ENCODE measurements around the gene FBXO44. TPM values are rescaled to one million over a fixed set of nuclear protein-coding genes. Genes with fewer than 3 reads are reported as not detected.

Gene FBXO44
- polyA plus RNA-seq, 2 of the 4 experiments (the other 2 are of a cell fraction) = 10.4 to 26.9 TPM

DNA sequence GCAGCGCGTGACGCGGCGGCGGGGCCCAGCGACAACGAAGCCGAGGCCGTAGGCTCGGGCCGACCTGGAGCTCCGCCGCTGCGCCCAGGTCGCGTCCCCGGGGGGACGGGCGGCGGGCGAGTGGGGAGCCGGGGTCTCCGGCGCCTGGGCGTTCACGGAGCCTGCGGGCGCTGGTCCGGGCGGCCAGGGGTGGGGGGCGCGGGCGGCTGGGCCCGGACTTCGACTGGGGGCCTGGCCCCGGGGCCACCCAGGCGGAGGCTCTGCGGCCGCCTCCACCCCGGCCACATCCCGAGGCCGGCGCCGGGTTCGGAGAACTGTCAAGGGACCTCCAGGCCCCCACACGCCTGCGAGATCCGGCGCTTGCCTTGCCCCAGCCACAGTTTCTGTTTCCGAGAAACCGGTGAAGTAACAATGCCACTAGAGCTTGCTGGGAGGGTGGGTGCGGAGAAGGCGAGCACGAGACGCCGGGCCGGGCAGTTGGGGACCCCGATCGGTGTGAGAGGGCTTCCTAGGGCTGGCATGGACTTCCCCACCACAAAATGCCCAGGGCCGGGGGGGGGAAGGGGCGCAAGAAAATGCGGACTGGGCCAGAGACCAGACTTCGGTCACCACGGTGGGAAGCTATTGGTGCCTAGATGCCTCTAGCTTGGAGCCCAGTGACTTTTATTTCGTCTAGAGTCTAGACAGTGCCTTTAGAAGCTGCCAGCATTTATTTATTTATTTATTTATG, 9.8 kb downstream of the FBXO44 start:
- H3K4me1 ChIP-seq = no peaks in the 10 kb centered on the region
- FAIRE-seq (no peak), DNase-seq (ENCODE audit: low read depth in 1 of 2, low spot score in 1 of 2) (no peak), ATAC-seq (peak; percentile 61 to 76)
- WGBS (ENCODE audit: missing lambda C conversion rate) = 27% methylated on average over 6 of the region's 66 CpGs
- H3K4me2 ChIP-seq = peak overlapping the region; percentile 78
- TF ChIP-seq, protein P1, sequence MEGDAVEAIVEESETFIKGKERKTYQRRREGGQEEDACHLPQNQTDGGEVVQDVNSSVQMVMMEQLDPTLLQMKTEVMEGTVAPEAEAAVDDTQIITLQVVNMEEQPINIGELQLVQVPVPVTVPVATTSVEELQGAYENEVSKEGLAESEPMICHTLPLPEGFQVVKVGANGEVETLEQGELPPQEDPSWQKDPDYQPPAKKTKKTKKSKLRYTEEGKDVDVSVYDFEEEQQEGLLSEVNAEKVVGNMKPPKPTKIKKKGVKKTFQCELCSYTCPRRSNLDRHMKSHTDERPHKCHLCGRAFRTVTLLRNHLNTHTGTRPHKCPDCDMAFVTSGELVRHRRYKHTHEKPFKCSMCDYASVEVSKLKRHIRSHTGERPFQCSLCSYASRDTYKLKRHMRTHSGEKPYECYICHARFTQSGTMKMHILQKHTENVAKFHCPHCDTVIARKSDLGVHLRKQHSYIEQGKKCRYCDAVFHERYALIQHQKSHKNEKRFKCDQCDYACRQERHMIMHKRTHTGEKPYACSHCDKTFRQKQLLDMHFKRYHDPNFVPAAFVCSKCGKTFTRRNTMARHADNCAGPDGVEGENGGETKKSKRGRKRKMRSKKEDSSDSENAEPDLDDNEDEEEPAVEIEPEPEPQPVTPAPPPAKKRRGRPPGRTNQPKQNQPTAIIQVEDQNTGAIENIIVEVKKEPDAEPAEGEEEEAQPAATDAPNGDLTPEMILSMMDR (IDR thresholded peaks at IDR 0.05) = peak; percentile 11; the same call in 1 of the 3 replicates
- TF ChIP-seq CBX2 (IDR thresholded peaks at IDR 0.05; ENCODE audit: borderline replicate concordance, low read depth) (no peak), RAD21 (conservative IDR thresholded peaks at IDR 0.05 in 1 of 2, IDR thresholded peaks at IDR 0.05 in 1 of 2) (no peak; a peak in 1 of 5 replicates), EHF (CRISPR knock-in tag; IDR thresholded peaks at IDR 0.05) (no peak), FOSL2 (IDR thresholded peaks at IDR 0.05) (no peak), FOSL2 (CRISPR knock-in tag; IDR thresholded peaks at IDR 0.05) (no peak), NFE2L2 (conservative IDR thresholded peaks at IDR 0.05; ENCODE audit: low read length) (no peak), NR3C1 (IDR thresholded peaks at IDR 0.05) (no peak), PHF8 (IDR thresholded peaks at IDR 0.05; ENCODE audit: borderline replicate concordance, low read depth) (0 out of 2 replicates have a peak, but pooled peaks have one; percentile 25), HEYL (CRISPR knock-in tag; IDR thresholded peaks at IDR 0.05) (no peak), JUN (IDR thresholded peaks at IDR 0.05) (peak in 1 of 2 experiments; percentile 11; a peak in 1 of 5 replicates), RNF2 (IDR thresholded peaks at IDR 0.05; ENCODE audit: borderline replicate concordance, low read depth) (no peak)
- TF ChIP-seq, protein P2, sequence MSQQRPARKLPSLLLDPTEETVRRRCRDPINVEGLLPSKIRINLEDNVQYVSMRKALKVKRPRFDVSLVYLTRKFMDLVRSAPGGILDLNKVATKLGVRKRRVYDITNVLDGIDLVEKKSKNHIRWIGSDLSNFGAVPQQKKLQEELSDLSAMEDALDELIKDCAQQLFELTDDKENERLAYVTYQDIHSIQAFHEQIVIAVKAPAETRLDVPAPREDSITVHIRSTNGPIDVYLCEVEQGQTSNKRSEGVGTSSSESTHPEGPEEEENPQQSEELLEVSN (IDR thresholded peaks at IDR 0.05; ENCODE audit: borderline replicate concordance, low read depth) = no peak
- TF ChIP-seq, protein P3, sequence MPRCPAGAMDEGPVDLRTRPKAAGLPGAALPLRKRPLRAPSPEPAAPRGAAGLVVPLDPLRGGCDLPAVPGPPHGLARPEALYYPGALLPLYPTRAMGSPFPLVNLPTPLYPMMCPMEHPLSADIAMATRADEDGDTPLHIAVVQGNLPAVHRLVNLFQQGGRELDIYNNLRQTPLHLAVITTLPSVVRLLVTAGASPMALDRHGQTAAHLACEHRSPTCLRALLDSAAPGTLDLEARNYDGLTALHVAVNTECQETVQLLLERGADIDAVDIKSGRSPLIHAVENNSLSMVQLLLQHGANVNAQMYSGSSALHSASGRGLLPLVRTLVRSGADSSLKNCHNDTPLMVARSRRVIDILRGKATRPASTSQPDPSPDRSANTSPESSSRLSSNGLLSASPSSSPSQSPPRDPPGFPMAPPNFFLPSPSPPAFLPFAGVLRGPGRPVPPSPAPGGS (IDR thresholded peaks at IDR 0.05) = no peak
- TF ChIP-seq, protein P4, sequence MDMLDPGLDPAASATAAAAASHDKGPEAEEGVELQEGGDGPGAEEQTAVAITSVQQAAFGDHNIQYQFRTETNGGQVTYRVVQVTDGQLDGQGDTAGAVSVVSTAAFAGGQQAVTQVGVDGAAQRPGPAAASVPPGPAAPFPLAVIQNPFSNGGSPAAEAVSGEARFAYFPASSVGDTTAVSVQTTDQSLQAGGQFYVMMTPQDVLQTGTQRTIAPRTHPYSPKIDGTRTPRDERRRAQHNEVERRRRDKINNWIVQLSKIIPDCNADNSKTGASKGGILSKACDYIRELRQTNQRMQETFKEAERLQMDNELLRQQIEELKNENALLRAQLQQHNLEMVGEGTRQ (IDR thresholded peaks at IDR 0.05) = no peak
- POLR2A ChIA-PET = interaction anchor here (0.6 to 1.4 kb wide), 4 partner anchors 55 to 402 kb away, joined by 3 to 4 read pairs (median 4); no protein-coding TSS in a partner anchor
- H3K4me3 ChIP-seq = peak overlapping the region; percentile 59
- H3K27ac ChIP-seq = peak overlapping the region; percentile 68 to 90
- CTCF ChIA-PET = interaction anchor here (0.6 to 5.6 kb wide), 22 partner anchors 8 to 627 kb away, joined by 3 to 42 read pairs (median 4); partner anchors contain the start of genes FBXO44 and MAD2L2
- H3K9me3 ChIP-seq = no peaks in the 10 kb centered on the region

DNA sequence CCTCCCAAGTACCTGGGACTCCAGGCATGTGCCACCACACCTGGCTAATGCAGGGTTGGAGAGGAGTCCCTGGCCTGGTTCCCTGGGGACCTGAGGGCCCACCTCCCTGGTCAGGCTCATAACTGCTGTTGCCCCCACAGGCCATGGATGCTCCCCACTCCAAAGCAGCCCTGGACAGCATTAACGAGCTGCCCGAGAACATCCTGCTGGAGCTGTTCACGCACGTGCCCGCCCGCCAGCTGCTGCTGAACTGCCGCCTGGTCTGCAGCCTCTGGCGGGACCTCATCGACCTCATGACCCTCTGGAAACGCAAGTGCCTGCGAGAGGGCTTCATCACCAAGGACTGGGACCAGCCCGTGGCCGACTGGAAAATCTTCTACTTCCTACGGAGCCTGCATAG, 13.8 kb downstream of the FBXO44 start:
- TF ChIP-seq FOSL2 (IDR thresholded peaks at IDR 0.05) (no peak), FOSL2 (CRISPR knock-in tag; IDR thresholded peaks at IDR 0.05) (no peak), CHD4 (IDR thresholded peaks at IDR 0.05; ENCODE audit: borderline replicate concordance) (no peak), RARB (CRISPR knock-in tag; IDR thresholded peaks at IDR 0.05) (no peak), FOSB (CRISPR knock-in tag; IDR thresholded peaks at IDR 0.05) (no peak), HOXB5 (CRISPR knock-in tag; IDR thresholded peaks at IDR 0.05) (no peak), NR3C1 (IDR thresholded peaks at IDR 0.05) (no peak), SREBF2 (IDR thresholded peaks at IDR 0.05) (no peak), EP300 (IDR thresholded peaks at IDR 0.05) (no peak), BHLHE40 (IDR thresholded peaks at IDR 0.05; ENCODE audit: low read depth, low read length) (no peak), MAZ (IDR thresholded peaks at IDR 0.05; ENCODE audit: borderline replicate concordance, low read depth, low read length) (no peak), EHMT2 (IDR thresholded peaks at IDR 0.05; ENCODE audit: low read depth) (no peak), ESRRA (IDR thresholded peaks at IDR 0.05; ENCODE audit: borderline replicate concordance, low read length) (no peak)
- TF ChIP-seq, protein P2 (IDR thresholded peaks at IDR 0.05; ENCODE audit: borderline replicate concordance, low read depth) = no peak
- no peak overlapping the region for H3K4me2 ChIP-seq
- H3K4me1 ChIP-seq = no peaks in the 10 kb centered on the region
- H3K4me3 ChIP-seq = no peak overlapping the region
- no peak for FAIRE-seq
- POLR2A ChIA-PET = no interaction called here
- 94% methylated on average over 9 of the region's 14 CpGs for WGBS (ENCODE audit: missing lambda C conversion rate)
- CTCF ChIA-PET = interaction anchor here (1.7 kb wide), 1 partner anchor 18 kb away, joined by 3 read pairs; no protein-coding TSS in a partner anchor
- no peak overlapping the region for H3K27ac ChIP-seq
- no peak for DNase-seq (ENCODE audit: low read depth in 1 of 2, low spot score in 1 of 2)
- no peaks in the 10 kb centered on the region for H3K9me3 ChIP-seq
- ATAC-seq = no peak
